GM13976 (cell line): ENCODE data around the gene PLEKHG5.

Source experiments
- DNase-seq: peaks from one replicate; pipeline ENCODE4 v3.0.0; 2012; ENCODE audit warnings: low spot score
- CTCF ChIP-seq: IDR thresholded peaks from 2 replicates; pipeline ENCODE4 v1.5.1; 2012; ENCODE audit warnings: borderline replicate concordance, mild to moderate bottlenecking; ENCODE audit not compliant: insufficient read depth; ENCODE audit errors: extremely low read depth, missing control alignments, control extremely low read depth
- in situ Hi-C: fragments of 300-500 bp; cut with MboI; formaldehyde crosslinking; loops from one replicate; pipeline ENCODE4 v1.12.0; 2022; ENCODE audit warnings: low sequenced_read_pairs, mixed read lengths, inconsistent platforms; ENCODE audit not compliant: unreplicated experiment

Gene PLEKHG5

GRCh38 chr1:6502000-6502891 lies 10.8 kb upstream of the PLEKHG5 start:
- DNase-seq: no peak
- in situ Hi-C loops: no loop called here
- TF ChIP-seq CTCF: no peak

GRCh38 chr1:6501279-6501813 lies 9.9 kb upstream of the PLEKHG5 start:
- in situ Hi-C loops: no loop called here
- no peak for TF ChIP-seq CTCF
- DNase-seq: no peak

GRCh38 chr1:6500544-6501278 lies 9.2 kb upstream of the PLEKHG5 start:
- no peak for DNase-seq
- in situ Hi-C loops: no loop called here
- TF ChIP-seq CTCF: no peak

GRCh38 chr1:6499296-6499695 lies 7.8 kb upstream of the PLEKHG5 start:
- no peak for DNase-seq
- TF ChIP-seq CTCF: no peak
- in situ Hi-C loops: no loop called here

GRCh38 chr1:6498576-6499111 lies 7.2 kb upstream of the PLEKHG5 start:
- in situ Hi-C loops: no loop called here
- no peak for TF ChIP-seq CTCF
- DNase-seq: no peak

- no peak for DNase-seq
- in situ Hi-C loops: no loop called here
- TF ChIP-seq CTCF: no peak
Observed at GRCh38 chr1:6497867-6498575, 6.6 kb upstream of the PLEKHG5 start.
